DMS153 treated with DMSO at 0.1 percent for 48 hours (cell line): ENCODE results near the gene PMF1.
"Not testable (repeated sequence)": the region's sequence is repeated elsewhere in the genome, so short reads cannot be mapped to it uniquely, and the experiment has no call there.

ENCODE experiments used
- DNase-seq: peaks from one replicate; lab custom pipeline; 2025; ENCODE audit not compliant: unreplicated experiment; lab: John Stamatoyannopoulos, UW

PMF1 gene

DNA sequence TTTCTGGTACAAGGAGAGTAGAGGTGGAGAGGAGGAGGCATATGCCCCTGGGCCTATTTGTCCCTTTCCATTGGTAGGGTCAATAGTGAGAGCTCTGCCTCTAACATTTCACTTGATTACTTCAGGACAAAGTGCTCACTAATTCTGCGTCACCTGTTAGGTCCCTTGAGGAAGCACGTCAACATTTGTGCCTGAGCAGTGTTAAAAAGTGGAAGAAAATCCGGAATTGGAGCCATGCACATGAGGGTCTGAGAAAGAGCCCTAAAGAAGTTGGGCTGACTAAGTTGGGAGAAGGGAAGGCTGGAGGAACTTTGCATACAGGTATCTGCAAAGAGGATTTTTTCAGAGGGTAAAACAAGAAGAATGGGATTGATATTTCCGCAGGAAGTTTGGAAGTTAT is 17.0 kb upstream of the PMF1 start:
- DNase-seq: no peak

DNA sequence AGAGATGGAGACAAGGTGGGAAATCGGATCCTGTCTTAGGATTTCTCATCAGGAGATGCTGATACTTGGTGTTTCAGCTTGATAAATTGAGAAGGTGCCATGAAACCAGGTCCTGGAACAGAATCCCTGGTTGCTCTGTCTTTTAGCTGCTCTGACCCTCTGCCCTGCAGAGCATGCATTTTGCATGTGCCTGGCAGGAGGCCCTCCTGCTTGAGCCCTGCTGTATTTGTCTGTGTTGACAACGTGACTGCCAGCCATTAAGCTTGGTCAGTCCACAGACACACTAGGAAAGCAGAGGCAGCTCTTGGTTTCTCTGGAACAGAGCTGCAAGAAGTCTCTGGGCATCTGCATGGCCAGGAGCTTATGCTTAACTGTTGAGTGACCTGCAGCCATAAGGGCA is 16.4 kb upstream of the PMF1 start:
- no peak for DNase-seq

DNA sequence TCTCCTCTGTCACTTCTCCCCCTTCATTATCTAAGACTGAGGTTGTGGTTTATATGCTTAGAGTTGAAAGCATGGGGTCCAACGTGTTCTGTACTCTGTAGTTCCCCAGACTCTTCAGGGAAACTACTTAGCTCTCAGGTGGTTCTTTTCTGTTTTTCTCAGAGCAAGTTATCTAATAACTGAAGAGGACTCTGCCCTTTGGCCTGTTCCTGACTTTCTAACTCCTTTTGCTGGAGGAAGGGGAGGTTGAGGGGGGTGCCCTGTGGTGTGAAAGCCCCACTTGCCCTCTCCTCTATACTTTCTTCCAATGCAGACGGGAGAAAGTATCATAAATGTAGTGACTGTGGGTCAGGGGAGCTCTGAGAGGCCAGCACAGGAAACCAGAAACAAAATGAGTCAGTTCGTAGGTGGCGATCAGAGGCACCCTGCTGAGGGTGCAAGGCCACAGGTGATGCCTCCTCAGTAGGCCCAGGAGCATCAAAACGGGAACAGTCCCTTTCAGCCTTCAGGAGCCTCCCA is 13.9 kb upstream of the PMF1 start:
- no peak for DNase-seq

DNA sequence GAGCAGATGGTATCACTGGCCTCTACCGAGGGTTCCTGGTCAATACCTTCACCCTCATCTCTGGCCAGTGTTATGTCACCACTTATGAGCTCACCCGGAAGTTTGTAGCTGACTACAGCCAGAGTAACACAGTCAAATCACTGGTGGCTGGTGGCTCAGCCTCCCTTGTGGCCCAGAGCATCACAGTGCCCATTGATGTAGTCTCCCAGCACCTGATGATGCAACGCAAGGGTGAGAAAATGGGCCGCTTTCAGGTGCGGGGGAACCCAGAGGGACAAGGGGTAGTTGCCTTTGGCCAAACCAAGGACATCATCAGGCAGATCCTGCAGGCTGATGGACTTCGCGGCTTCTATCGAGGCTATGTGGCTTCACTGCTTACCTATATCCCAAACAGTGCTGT is 12.8 kb upstream of the PMF1 start:
- no peak for DNase-seq

DNA sequence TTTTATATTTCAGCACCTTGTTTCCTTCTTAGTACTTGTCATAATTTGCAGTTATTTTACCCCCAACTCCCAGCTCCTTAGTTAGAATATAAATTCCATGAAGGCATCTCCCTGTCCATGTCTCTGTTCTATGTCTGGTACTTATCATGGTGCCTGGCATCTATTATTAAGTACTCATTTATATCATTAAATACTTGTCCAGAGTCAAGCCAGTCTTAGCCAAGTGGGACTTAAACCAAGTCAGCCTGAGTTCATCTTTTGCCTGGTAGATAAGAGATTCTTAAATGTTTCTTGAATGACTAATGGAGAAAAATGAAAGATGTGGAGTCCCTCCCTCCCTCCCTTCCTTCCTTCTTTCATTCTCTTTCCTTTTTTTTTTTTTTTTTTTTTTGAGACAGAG is 9.5 kb upstream of the PMF1 start:
- DNase-seq: no peak

DNA sequence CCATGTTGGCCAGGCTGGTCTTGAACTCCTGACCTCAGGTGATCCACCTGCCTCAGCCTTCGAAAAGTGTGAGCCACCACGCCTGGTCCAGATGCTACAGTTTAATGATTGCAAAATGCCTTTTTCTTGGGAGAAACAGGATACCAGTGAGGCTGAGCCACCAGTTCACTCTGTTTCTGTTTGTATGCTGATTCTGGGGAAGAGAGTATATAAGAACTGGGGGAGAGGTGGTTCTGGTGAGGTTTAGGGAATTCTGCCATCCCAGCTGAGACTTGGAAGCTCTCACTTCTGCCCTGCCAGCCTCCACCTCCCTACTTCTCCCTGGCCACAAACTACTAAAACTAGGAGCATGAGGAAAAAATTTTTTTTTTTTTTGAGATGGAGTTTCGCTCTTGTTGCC is 8.1 kb upstream of the PMF1 start:
- no peak for DNase-seq

DNA sequence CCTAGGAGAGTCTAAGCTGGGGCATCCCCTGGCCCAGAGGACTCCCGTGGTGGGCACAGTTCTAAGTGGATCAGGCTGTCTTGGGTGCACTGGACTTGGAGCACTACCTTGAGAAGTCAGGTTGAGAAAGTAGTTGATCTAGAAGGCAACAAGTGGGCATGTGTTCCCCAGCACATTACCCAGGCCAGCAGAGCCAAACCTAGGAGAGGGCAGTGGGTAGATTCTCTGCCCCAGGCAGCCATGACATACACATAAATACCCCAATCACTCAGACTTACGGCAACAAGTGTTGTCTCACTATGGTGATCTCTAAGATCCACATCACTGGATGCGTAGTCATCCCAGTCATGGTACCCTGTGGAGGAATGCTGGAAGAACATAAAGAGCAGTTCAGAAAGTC is 1.6 kb upstream of the PMF1 start:
- no peak for DNase-seq

DNA sequence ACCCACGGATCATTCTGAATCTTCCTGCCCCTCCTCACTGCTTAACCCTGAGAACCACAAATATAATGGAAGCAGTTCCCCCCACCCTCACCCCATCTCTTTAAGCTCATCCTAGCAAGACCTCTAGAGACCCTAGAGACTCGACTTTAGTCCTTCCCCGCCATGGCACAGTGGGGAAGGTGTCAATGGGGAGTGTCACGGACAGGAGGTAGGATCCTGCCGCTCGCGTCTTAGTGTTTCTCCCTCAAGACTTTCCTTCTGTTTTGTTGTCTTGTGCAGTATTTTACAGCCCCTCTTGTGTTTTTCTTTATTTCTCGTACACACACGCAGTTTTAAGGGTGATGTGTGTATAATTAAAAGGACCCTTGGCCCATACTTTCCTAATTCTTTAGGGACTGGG is 677 bp upstream of the PMF1 start:
- no peak for DNase-seq

DNA sequence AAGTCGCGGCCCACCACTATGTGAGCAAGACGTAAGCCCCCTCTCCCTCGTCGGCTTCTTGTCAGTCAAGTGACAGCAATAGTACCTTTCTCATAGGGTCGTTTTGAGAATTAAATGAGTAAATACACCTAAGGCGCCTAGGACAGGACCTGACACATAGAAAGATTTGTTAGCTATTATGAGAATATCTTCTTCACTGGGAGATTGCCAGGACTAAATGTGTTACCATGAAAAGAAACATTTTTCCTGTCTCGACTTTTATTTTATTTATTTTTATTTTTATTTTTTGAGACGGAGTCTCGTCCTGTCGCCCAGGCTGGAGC is 798 bp downstream of the PMF1 start:
- DNase-seq: no peak

DNA sequence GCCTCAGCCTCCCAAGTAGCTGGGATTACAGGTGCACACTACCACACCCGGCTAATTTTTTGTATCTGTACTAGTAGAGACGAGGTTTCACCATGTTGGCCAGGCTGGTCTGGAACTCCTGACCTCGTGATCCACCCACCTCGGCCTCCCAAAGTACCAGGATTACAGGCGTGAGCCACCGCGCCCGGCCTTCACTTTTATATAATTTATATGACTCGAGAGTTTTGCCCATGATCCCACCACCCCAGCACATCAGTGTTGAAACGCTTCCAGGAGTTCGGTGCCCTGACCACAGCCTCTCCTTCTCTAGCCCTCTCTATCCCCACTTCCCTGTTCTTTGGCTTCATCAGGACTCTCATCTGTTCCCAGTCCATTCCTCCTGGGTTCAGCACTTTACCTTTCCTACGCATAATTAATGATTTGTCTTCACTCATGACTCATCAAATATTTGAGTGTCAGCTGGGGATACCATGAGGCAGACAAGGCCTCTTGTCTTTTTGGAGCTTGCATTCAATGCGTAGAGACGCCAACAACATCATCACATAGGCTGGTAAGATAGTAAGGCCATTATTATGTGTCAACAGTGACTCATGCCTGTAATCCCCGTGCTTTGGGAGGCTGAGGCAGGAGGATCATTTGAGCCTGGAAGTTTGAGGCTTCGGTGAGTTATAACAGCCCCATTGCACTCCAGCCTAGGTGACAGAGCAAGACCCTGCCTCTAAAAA is 1.4 kb downstream of the PMF1 start:
- no peak for DNase-seq

DNA sequence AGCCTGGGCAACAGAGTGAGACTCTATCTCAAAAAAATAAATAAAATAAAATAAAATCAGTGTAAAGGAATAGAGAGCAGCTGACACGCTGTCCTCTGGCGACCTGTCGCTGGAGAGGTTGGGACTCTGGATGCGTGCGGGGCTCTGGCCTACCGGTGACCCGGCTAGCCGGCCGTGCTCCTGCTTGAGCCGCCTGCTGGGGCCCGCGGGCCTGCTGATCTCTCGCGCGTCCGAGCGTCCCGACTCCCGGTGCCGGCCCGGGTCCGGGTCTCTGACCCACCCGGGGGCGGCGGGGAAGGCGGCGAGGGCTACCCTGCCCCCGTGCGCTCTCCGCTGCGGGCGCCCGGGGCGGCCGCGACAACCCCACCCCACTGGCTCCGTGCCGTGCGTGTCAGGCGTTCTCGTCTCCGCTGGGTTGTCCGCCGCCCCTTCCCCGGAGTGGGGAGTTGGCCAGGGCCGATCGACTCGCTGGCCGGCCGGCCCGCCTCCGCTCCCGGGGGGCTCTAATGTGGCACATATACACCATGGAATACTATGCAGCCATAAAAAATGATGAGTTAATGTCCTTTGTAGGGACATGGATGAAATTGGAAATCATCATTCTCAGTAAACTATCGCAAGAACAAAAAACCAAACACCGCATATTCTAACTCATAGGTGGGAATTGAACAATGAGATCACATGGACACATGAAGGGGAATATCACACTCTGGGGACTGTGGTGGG is 3.7 kb downstream of the PMF1 start:
- not testable (repeated sequence) for DNase-seq

DNA sequence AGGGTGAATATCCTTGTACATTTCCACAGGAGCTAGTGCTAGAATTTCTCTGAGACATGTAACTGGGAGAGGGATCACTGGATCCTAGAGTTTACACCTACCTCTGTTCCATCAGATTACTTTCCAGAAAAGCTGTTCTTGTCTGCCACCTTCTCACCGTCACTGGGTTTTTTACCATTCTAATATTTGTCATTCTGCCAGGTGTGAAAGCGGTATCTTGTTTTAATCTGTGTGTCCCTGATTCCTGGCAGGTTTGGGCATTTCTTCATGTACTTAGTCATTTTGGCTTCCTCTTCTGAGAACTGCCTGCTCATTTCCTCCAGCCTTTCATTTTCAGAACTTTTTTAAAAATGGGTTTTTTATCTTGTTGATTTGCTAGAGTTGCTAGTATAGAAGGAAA is 5.1 kb downstream of the PMF1 start:
- no peak for DNase-seq

DNA sequence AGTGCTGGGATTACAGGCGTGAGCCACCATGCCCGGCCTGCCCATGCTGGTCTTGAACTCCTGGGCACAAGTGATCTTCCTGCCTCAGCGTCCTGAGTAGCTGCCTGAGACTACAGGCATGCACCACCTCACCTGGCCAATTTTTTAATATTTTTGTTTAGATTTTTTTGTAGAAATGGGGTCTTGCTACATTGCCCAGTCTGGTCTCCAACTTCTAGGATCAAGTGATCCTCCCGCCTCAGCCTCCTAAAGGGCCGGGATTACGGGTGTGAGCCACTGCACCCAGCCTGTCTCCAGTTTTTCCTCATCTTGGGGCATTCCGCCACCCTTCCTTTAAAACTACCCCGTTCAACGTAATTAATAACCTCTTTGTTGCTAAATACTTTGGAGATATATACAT is 7.4 kb downstream of the PMF1 start:
- DNase-seq: no peak

DNA sequence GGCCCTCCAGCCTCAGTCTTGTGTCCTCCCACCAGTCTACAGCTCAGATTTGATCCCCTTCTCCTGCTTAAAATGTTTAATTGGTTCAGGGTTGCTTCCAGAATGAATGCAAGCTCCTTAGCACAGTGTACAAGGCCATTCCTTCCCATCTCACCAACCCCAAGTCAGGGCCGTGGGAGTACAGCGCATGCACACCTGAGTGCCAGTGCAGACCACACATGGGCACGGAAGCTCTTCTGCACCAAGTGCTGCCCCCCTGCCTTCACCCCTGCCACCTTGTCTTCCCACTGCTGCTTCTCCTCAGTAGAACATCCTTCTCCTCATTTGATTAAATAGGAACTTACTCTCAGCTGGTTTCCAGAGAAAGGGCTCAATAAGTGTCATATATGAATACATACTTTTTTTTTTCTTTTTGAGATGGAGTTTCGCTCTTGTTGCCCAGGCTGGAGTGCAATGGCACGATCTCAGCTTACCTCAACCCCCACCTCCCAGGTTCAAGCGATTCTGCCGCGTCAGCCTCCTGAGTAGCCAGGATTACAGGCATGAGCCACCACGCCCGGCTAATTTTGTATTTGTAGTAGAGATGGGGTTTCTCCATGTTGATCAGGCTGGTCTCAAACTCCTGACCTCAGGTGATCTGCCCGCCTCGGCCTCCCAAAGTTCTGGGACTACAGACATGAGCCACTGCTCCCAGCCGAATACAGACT is 9.3 kb downstream of the PMF1 start:
- DNase-seq: no peak

DNA sequence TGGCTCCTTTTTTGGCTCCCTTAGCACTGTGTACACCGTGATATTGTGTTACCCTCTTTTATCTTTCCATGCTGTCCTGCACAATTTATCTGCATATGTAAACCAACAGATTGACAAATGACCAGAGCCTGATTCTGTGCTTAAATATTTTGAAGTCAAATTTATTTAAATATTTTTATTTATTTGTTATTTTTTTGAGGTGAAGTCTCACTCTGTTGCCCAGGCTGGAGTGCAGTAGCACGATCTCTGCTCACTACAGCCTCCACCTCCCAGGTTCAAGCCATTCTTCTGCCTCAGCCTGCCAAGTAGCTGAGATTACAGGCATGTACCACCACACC is 12.8 kb downstream of the PMF1 start:
- no peak for DNase-seq

DNA sequence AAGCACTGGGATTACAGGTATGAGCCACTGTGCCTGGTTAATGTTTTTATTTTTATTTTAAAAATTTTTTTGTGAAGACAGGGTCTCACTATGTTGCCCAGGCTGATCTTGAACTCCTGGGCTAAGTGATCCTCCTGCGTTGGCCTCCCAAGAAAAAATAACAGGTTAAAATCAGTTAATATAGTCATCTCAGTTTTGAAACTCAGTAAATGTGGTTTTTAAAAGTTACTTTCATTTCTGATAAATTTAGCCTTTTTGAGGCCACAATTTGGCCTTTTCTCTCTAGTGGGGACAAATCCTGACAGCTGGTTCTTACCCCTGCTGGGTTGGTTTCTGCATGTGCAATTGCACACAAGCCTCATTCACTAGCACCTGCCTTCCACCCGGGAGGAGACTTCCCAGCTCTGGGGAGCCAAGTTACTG is 13.3 kb downstream of the PMF1 start:
- no peak for DNase-seq

DNA sequence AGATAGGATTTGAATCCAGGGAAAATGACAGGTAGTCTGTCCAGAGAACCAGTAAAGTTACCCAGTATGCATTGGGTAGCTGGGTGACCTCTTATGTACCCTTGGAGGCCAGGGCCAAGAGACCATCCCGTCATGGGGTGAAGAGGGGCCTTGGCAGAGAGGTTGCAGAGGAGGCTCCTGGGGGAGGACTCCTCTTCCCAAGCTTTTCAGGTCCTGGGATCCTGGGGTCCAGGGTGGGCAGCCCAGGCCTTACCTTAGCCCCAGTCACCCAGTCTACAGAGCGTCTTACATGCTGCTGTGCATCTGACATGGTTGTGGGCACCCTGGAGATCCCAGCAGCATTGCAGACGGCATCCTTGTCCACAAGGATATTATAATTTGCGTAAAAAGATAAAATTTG is 14.0 kb downstream of the PMF1 start:
- no peak for DNase-seq

DNA sequence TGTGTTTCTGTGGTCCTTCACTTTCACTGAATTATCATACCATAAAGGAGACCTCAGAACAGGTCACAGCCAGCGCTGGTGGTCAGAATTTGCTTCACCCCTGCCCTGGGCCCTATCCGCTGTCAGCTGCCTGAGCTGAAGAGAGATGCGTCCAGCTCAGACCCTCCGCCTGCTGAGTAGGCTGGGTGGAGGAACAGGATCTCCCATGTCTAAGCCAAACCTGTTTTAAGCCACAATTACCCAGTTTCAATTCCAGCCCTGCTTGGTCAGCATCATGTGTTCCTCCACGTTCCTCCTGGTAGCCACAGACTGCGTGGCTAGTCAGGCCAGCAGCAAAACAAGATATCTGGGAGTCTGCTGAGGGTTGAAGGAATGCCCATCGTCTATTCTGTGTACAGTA is 15.7 kb downstream of the PMF1 start:
- DNase-seq: no peak

DNA sequence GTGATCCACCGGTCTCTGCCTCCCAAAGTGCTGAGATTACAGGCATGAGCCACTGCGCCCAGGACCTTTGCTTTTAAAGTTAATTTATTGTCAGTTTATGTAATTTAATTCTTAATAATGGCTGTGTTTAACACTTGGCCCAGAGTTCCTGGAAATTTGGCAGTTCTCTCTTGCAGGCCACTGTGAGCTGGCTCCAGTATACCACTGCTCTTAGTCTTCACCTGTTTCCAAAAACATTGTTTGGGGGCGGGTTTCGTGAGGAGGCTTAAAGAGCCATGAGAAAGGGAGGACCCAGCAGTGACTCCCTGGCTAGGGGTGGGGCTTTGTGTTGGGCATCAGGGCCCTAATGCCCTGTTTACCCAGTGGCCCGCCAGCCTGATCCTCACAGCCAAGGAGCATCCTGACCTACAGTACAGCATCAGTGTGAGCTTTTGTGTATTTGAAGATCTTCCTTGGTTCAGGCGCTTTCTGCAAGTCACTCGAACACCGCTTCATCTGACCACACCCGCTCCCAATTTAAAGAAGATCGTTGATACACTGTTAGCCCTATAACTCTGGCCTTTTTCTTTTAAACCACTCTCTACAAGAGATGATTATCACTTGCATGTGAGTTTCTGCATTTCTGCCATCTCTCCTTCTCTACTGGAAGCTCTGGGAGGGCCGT is 17.1 kb downstream of the PMF1 start:
- no peak for DNase-seq

DNA sequence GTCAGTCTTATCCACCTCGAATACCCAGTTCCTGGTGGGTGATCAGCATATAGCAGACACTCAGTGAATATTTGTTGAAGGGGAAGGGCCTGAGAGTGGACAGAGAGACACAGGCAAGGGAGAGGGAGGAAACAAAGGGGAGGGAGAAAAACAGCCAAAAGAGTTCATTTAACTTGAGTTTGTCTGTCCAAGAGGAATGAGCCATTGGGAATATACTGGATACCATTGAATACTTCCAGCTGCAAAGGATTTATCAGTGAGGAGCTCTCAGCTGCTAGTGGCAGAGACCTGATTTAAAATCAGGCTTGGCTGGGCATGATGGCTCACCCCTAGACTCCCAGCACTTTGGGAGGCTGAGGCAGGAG is 17.6 kb downstream of the PMF1 start:
- DNase-seq: no peak

DNA sequence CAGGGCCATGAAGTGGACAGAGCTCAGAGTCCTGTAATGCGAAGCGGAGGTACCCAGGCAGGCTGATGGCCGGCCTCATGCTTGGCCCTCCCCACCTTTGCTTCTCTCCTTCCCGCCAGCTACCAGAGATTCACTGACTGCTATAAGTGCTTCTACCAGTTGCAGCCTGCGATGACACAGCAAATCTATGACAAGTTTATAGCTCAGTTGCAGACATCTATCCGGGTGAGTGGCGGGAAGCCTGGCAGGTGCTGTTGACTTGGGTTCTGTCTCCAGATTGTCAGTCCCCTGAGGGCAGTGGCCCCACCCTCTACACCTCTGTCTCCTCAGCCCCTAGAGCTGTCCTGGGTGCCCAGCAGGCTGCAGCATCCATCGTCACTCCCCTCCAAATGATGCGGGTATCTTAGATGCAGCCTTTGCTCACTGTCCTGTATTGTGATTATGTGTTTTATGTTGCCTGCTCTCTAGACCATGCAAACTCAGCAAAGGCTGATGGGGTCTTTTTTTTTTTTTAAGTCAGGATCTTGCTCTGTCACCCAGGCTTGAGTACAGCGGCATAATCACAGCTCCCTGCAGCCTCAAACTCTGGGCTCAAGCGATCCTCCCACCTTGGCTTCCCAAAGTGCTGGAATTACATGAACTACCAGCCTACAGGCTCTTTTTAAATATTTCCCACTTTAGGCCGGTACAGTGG is 19.5 kb downstream of the PMF1 start:
- no peak for DNase-seq
